GM19467 (cell line): ENCODE results near the gene DCLK1.

Source experiments
- ATAC-seq: cut with Tn5 transposase; IDR thresholded peaks from one replicate; pipeline ENCODE4 v1.9.1; 2021; ENCODE audit warnings: mild to moderate bottlenecking, moderate library complexity; ENCODE audit not compliant: unreplicated experiment

DCLK1 gene

GRCh38 chr13:35957241-35957731 is 173.9 kb downstream of the DCLK1 start:
- no peak for ATAC-seq

GRCh38 chr13:35956074-35956473 is 175.1 kb downstream of the DCLK1 start:
- ATAC-seq = no peak

- no peak for ATAC-seq
Measured at GRCh38 chr13:35954207-35954560, 177.0 kb downstream of the DCLK1 start.

- no peak for ATAC-seq
Measured at GRCh38 chr13:35953537-35954206, 177.5 kb downstream of the DCLK1 start.

- no peak for ATAC-seq
Measured at GRCh38 chr13:35947315-35947714, 183.9 kb downstream of the DCLK1 start.

GRCh38 chr13:35945368-35945767 is 185.8 kb downstream of the DCLK1 start:
- no peak for ATAC-seq

- ATAC-seq = no peak
Measured at GRCh38 chr13:35941374-35941773, 189.8 kb downstream of the DCLK1 start.

GRCh38 chr13:35940734-35941133 is 190.4 kb downstream of the DCLK1 start:
- no peak for ATAC-seq

- ATAC-seq = no peak
Measured at GRCh38 chr13:35936246-35936978, 194.8 kb downstream of the DCLK1 start.

GRCh38 chr13:35930665-35931631 is 200.2 kb downstream of the DCLK1 start:
- peak; percentile 66 for ATAC-seq

GRCh38 chr13:35927567-35928021 is 203.6 kb downstream of the DCLK1 start:
- ATAC-seq = no peak

GRCh38 chr13:35926859-35927530 is 204.2 kb downstream of the DCLK1 start:
- ATAC-seq = no peak

- no peak for ATAC-seq
Measured at GRCh38 chr13:35925669-35926068, 205.5 kb downstream of the DCLK1 start.

GRCh38 chr13:35923347-35923746 is 207.8 kb downstream of the DCLK1 start:
- ATAC-seq = no peak

GRCh38 chr13:35920816-35921215 is 210.4 kb downstream of the DCLK1 start:
- ATAC-seq = no peak

- no peak for ATAC-seq
Measured at GRCh38 chr13:35917942-35918645, 213.1 kb downstream of the DCLK1 start.

GRCh38 chr13:35917252-35917941 is 213.8 kb downstream of the DCLK1 start:
- peak; percentile 65 for ATAC-seq

GRCh38 chr13:35916146-35916545 is 215.0 kb downstream of the DCLK1 start:
- no peak for ATAC-seq

GRCh38 chr13:35914662-35915061 is 216.5 kb downstream of the DCLK1 start:
- ATAC-seq = no peak
